GM12878 (cell line): ENCODE data around the gene SLAIN2. TPM values are rescaled to one million over a fixed set of nuclear protein-coding genes. Genes with fewer than 3 reads are reported as not detected.

ENCODE experiments used
- ATAC-seq: fragments of 200-7000 bp; cut with Tn5 transposase; 3 replicates; pipeline ENCODE4 v1.9.1; 2020; ENCODE audit warnings: mild to moderate bottlenecking, moderate library complexity
- BruUV-seq: library from RNA; stranded (reverse); fragments of 400-500 nt; replicated peaks from 2 replicates; lab custom pipeline; 2021; lab: Mats Ljungman, UMichigan
- CTCF ChIA-PET: fragments of 300-600 bp; sonication (Branson Sonifier 250); formaldehyde crosslinking; extraction: SDS; loops from one replicate; lab custom pipeline; 2021; ENCODE audit warnings: inconsistent platforms; lab: Yijun Ruan, JAX
- POLR2A ChIA-PET: fragments of 350-600 bp; formaldehyde crosslinking; extraction: SDS; loops from one replicate; lab custom pipeline; 2021; ENCODE audit warnings: inconsistent platforms; lab: Charles Lee
- RAD21 ChIA-PET: fragments of 300-600 bp; sonication (Branson Sonifier 250); formaldehyde crosslinking; loops from one replicate; lab custom pipeline; 2023; ENCODE audit warnings: antibody characterized with exemption; ENCODE audit not compliant: unreplicated experiment; lab: Charles Lee
- SMC1A ChIA-PET: fragments of 300-600 bp; sonication (Branson Sonifier 250); formaldehyde crosslinking; loops from one replicate; lab custom pipeline; 2023; ENCODE audit not compliant: unreplicated experiment, uncharacterized antibody; lab: Charles Lee
- DNase-seq: peaks from one replicate; pipeline ENCODE4 v3.0.0-alpha.2; 2011; ENCODE audit warnings: low read depth, low spot score
- FAIRE-seq: peaks from 3 replicates; lab custom pipeline; 2011; peaks lifted over from hg19 to GRCh38; lab: Jason Lieb, UNC
- H2AFZ ChIP-seq: 2 replicates; pipeline ENCODE4 v1.6.0; 2011; ENCODE audit warnings: low read depth, low read length, control low read depth; ENCODE audit not compliant: control insufficient read depth
- H3K27ac ChIP-seq: 2 replicates; pipeline ENCODE4 v1.5.1; 2011; ENCODE audit warnings: control low read depth; ENCODE audit not compliant: control insufficient read depth, insufficient read depth
- H3K27me3 ChIP-seq, 2 experiments: replicated peaks in 1 of 2; 2 replicates each; pipeline versions ENCODE4 v1.6.0 to v1.6.1; 2011; ENCODE audit warnings: low read length in 1 of 2; ENCODE audit not compliant: control insufficient read depth in 2 of 2, insufficient read depth in 2 of 2
- H3K36me3 ChIP-seq, 2 experiments: 2 replicates each; pipeline ENCODE4 v1.5.1; 2011; ENCODE audit warnings: low read length in 1 of 2; ENCODE audit not compliant: control insufficient read depth in 2 of 2, insufficient read depth in 2 of 2
- H3K4me1 ChIP-seq: 2 replicates; pipeline ENCODE4 v1.6.1; 2011; ENCODE audit warnings: mild to moderate bottlenecking, low read length, moderate library complexity, mixed read lengths; ENCODE audit not compliant: control insufficient read depth, insufficient read depth
- H3K4me2 ChIP-seq: 2 replicates; pipeline ENCODE4 v1.6.0; 2011; ENCODE audit warnings: control low read depth; ENCODE audit not compliant: control insufficient read depth, insufficient read depth
- H3K4me3 ChIP-seq: fragments of 200-600 bp; sonication (generic); 2 replicates; pipeline ENCODE4 v1.5.1; 2016
- H3K79me2 ChIP-seq: 2 replicates; pipeline ENCODE4 v1.6.0; 2011; ENCODE audit warnings: low read length; ENCODE audit not compliant: control insufficient read depth, insufficient read depth
- H3K9ac ChIP-seq: 2 replicates; pipeline ENCODE4 v1.8.0; 2011; ENCODE audit warnings: low read length, control low read depth, mixed read lengths; ENCODE audit not compliant: control insufficient read depth, insufficient read depth
- H3K9me3 ChIP-seq: replicated peaks from 3 replicates; pipeline ENCODE4 v1.5.1; 2011; ENCODE audit warnings: mild to moderate bottlenecking, low read length; ENCODE audit not compliant: control insufficient read depth, insufficient read depth
- H4K20me1 ChIP-seq: 2 replicates; pipeline ENCODE4 v1.6.0; 2011; ENCODE audit not compliant: control insufficient read depth, insufficient read depth
- BCL11A ChIP-seq: IDR thresholded peaks from 2 replicates; pipeline ENCODE4 v1.6.1; 2011; ENCODE audit warnings: low read depth, low read length
- BCLAF1 ChIP-seq: fragments of 450-650 bp; IDR thresholded peaks from 2 replicates; pipeline ENCODE4 v1.6.1; 2017; ENCODE audit warnings: antibody characterized with exemption, mild to moderate bottlenecking, moderate library complexity
- BRCA1 ChIP-seq: IDR thresholded peaks from 2 replicates; pipeline ENCODE4 v1.6.1; 2011; ENCODE audit warnings: low read depth, low read length, improper control_type of control experiment
- E2F4 ChIP-seq: IDR thresholded peaks from 2 replicates; pipeline ENCODE4 v1.6.1; 2012; ENCODE audit warnings: low read depth, low read length, improper control_type of control experiment
- GABPA ChIP-seq: IDR thresholded peaks from 2 replicates; pipeline ENCODE4 v1.6.1; 2014; ENCODE audit warnings: antibody characterized with exemption, low read depth, mild to moderate bottlenecking, inconsistent platforms
- LARP7 ChIP-seq: fragments of 450-650 bp; IDR thresholded peaks from 2 replicates; pipeline ENCODE4 v1.6.1; 2017; ENCODE audit warnings: mild to moderate bottlenecking
- MYC ChIP-seq: IDR thresholded peaks from 2 replicates; pipeline ENCODE4 v1.6.1; 2011; ENCODE audit warnings: mild to moderate bottlenecking, low read length, moderate library complexity, inconsistent platforms; ENCODE audit not compliant: insufficient read depth, insufficient replicate concordance, insufficient read length, severe bottlenecking
- SIN3A ChIP-seq: IDR thresholded peaks from 2 replicates; pipeline ENCODE4 v1.6.1; 2012; ENCODE audit warnings: low read depth, low read length, improper control_type of control experiment
- WGBS: methylation state at CpG from one replicate; pipeline ENCODE4 v1.1.6; 2016; ENCODE audit warnings: low lambda C conversion rate; ENCODE audit not compliant: insufficient replicate concordance, insufficient coverage; ENCODE audit errors: missing lambda C conversion rate; 5-methylcytosine and 5-hydroxymethylcytosine counted together
- in situ Hi-C: fragments of 300-500 bp; cut with MboI; formaldehyde crosslinking; loops from 9 replicates; pipeline ENCODE4 v1.14.3; 2018; ENCODE audit warnings: mixed read lengths
- intact Hi-C: fragments of 100-400 bp; cut with micrococcal nuclease; formaldehyde crosslinking; loops from one replicate; pipeline ENCODE4 v1.14.2; 2022; ENCODE audit not compliant: unreplicated experiment
- polyA plus RNA-seq, 11 experiments: library from polyadenylated mRNA; depleted of rRNA in 4 of 11; unstranded in 6 of 11; stranded (reverse) in 5 of 11; fragments of >200 nt; fragmentation: Nextera tagmentation in 4 of 11; fragmentation: Illumina TruSeq in 1 of 11; extraction: Ambion mirVana in 4 of 11; extraction: Trizol in 1 of 11; gene quantifications; 1 replicate in 1 of 11; 2 replicates in 10 of 11; pipeline versions ENCODE4 v1.2.1 to v1.2.3, GENCODE V29; 2011 to 2016; ENCODE audit warnings: inconsistent platforms in 2 of 11, missing spikeins in 2 of 11, low read depth in 1 of 11
- total RNA-seq, 4 experiments: library from RNA; depleted of rRNA in 3 of 4; stranded (reverse); fragments of >200 nt in 3 of 4; fragmentation: Illumina TruSeq in 1 of 4; extraction: Trizol in 1 of 4; gene quantifications; 2 replicates each; pipeline versions ENCODE4 v1.2.1 to v1.2.3, GENCODE V29; 2013 to 2021
- TF ChIP-seq, protein P1 (sequence below): IDR thresholded peaks from 2 replicates; pipeline ENCODE4 v1.6.1; 2012; ENCODE audit warnings: mild to moderate bottlenecking, low read depth, low read length
- TF ChIP-seq, protein P2 (sequence below): IDR thresholded peaks from 2 replicates; pipeline ENCODE4 v1.6.1; 2012; ENCODE audit warnings: improper control_type of control experiment, low read depth, low read length; ENCODE audit not compliant: insufficient replicate concordance

SLAIN2 gene
- total and polyA plus RNA-seq, 10 of the 15 experiments (the other 5 are each of a cell fraction or from before 2014, with no cell fraction given): 4.3 to 96.6 (median 25.4) TPM

DNA sequence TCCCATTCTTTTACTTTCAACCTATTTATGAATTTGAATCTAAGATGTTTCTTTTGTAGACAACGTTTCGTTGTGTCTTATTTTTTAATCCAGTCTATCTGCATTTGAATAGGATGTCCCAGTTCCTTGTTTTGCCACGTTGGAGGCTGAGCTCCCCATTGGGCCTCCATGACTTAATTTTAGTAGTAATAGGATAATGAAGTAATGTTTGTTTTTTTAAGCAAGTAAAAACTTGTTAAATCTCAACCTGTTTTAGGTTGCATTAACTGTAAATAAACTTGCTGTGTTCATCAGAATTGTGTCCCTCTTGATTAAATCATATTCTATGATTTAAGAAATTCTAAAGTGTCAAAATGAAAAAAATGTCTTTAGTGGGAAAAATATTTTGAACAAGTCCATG, 25.3 kb downstream of the SLAIN2 start:
- Histone ChIP-seq H3K4me2 (no peak overlapping the region), H3K9me3 (no peaks in the 10 kb centered on the region; the same call in 2 of the 3 replicates), H3K27ac (no peak overlapping the region), H4K20me1 (no peaks in the 10 kb centered on the region), H3K4me1 (no peaks in the 10 kb centered on the region), H2AFZ (no peak overlapping the region), H3K27me3 (no peaks in the 10 kb centered on the region), H3K9ac (no peak overlapping the region), H3K36me3 (no peaks in the 10 kb centered on the region), H3K79me2 (peaks cover 12% of the 10 kb centered on the region), H3K4me3 (no peak overlapping the region)
- FAIRE-seq (no peak), DNase-seq (no peak), ATAC-seq (no peak)
- in situ Hi-C loops: no loop called here
- POLR2A ChIA-PET: no interaction called here
- SMC1A ChIA-PET: no interaction called here
- CTCF ChIA-PET: no interaction called here
- no TSS peak for BruUV-seq
- RAD21 ChIA-PET: no interaction called here
- intact Hi-C loops: no loop called here
- WGBS: 68% methylated on average over 3 of the region's 3 CpGs
- no peak for TF ChIP-seq MYC
- TF ChIP-seq, protein P1, sequence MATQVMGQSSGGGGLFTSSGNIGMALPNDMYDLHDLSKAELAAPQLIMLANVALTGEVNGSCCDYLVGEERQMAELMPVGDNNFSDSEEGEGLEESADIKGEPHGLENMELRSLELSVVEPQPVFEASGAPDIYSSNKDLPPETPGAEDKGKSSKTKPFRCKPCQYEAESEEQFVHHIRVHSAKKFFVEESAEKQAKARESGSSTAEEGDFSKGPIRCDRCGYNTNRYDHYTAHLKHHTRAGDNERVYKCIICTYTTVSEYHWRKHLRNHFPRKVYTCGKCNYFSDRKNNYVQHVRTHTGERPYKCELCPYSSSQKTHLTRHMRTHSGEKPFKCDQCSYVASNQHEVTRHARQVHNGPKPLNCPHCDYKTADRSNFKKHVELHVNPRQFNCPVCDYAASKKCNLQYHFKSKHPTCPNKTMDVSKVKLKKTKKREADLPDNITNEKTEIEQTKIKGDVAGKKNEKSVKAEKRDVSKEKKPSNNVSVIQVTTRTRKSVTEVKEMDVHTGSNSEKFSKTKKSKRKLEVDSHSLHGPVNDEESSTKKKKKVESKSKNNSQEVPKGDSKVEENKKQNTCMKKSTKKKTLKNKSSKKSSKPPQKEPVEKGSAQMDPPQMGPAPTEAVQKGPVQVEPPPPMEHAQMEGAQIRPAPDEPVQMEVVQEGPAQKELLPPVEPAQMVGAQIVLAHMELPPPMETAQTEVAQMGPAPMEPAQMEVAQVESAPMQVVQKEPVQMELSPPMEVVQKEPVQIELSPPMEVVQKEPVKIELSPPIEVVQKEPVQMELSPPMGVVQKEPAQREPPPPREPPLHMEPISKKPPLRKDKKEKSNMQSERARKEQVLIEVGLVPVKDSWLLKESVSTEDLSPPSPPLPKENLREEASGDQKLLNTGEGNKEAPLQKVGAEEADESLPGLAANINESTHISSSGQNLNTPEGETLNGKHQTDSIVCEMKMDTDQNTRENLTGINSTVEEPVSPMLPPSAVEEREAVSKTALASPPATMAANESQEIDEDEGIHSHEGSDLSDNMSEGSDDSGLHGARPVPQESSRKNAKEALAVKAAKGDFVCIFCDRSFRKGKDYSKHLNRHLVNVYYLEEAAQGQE: no peak
- TF ChIP-seq, protein P2, sequence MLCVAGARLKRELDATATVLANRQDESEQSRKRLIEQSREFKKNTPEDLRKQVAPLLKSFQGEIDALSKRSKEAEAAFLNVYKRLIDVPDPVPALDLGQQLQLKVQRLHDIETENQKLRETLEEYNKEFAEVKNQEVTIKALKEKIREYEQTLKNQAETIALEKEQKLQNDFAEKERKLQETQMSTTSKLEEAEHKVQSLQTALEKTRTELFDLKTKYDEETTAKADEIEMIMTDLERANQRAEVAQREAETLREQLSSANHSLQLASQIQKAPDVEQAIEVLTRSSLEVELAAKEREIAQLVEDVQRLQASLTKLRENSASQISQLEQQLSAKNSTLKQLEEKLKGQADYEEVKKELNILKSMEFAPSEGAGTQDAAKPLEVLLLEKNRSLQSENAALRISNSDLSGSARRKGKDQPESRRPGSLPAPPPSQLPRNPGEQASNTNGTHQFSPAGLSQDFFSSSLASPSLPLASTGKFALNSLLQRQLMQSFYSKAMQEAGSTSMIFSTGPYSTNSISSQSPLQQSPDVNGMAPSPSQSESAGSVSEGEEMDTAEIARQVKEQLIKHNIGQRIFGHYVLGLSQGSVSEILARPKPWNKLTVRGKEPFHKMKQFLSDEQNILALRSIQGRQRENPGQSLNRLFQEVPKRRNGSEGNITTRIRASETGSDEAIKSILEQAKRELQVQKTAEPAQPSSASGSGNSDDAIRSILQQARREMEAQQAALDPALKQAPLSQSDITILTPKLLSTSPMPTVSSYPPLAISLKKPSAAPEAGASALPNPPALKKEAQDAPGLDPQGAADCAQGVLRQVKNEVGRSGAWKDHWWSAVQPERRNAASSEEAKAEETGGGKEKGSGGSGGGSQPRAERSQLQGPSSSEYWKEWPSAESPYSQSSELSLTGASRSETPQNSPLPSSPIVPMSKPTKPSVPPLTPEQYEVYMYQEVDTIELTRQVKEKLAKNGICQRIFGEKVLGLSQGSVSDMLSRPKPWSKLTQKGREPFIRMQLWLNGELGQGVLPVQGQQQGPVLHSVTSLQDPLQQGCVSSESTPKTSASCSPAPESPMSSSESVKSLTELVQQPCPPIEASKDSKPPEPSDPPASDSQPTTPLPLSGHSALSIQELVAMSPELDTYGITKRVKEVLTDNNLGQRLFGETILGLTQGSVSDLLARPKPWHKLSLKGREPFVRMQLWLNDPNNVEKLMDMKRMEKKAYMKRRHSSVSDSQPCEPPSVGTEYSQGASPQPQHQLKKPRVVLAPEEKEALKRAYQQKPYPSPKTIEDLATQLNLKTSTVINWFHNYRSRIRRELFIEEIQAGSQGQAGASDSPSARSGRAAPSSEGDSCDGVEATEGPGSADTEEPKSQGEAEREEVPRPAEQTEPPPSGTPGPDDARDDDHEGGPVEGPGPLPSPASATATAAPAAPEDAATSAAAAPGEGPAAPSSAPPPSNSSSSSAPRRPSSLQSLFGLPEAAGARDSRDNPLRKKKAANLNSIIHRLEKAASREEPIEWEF: no peak
- TF ChIP-seq BCL11A: no peak
- TF ChIP-seq LARP7: no peak
- TF ChIP-seq GABPA: no peak
- TF ChIP-seq E2F4: no peak
- TF ChIP-seq BCLAF1: no peak
- no peak for TF ChIP-seq SIN3A
- TF ChIP-seq BRCA1: no peak
